Peyer's patch (tissue), 4 donors: Measurements from ENCODE around the gene RFTN2. TPM values are rescaled to one million over a fixed set of nuclear protein-coding genes. Genes with fewer than 3 reads are reported as not detected.

Experiments
- DNase-seq, 3 donors: peaks; one replicate each; pipeline ENCODE4 v3.0.0-alpha.2; 2017 to 2019
- H3K27ac ChIP-seq, 4 donors: fragments of 200-600 bp; sonication (generic); one replicate each; pipeline ENCODE4 v1.5.1; 2016 to 2019
- H3K27me3 ChIP-seq, 2 donors: fragments of 200-600 bp; sonication (generic); one replicate each; pipeline ENCODE4 v1.5.1; 2019
- H3K36me3 ChIP-seq, 3 donors: fragments of 200-600 bp; sonication (generic); one replicate each; pipeline ENCODE4 v1.5.1; 2016 to 2019
- H3K4me1 ChIP-seq, 4 donors: fragments of 200-600 bp; sonication (generic); one replicate each; pipeline ENCODE4 v1.5.1; 2016 to 2019
- H3K4me3 ChIP-seq, 4 donors: fragments of 200-600 bp; sonication (generic); 1 replicate in 3 of 4; 2 replicates in 1 of 4; pipeline ENCODE4 v1.5.1; 2016 to 2019; ENCODE audit warnings: mild to moderate bottlenecking in 1 of 4
- H3K9me3 ChIP-seq, 4 donors: fragments of 200-600 bp; sonication (generic); one replicate each; pipeline ENCODE4 v1.5.1; 2016 to 2019; ENCODE audit warnings: mild to moderate bottlenecking in 1 of 4
- POLR2A ChIP-seq, 2 donors: fragments of 450-650 bp; IDR thresholded peaks; one replicate each; pipeline ENCODE4 v1.5.1; 2017; ENCODE audit warnings: antibody characterized with exemption in 2 of 2, mild to moderate bottlenecking in 2 of 2, moderate library complexity in 2 of 2
- total RNA-seq, 4 donors: library from RNA; depleted of rRNA; stranded (reverse); fragments of >200 nt; gene quantifications; one replicate each; pipeline ENCODE4 v1.1.0, GENCODE V29; 2016
- TF ChIP-seq, protein P1 (sequence below), 6 experiments: fragments of 450-650 bp in 4 of 6; fragments of 200-600 bp in 2 of 6; sonication (generic) in 1 of 6; IDR thresholded peaks; one replicate each; pipeline ENCODE4 v1.5.1; 2017 to 2019; ENCODE audit warnings: antibody characterized with exemption in 6 of 6, mild to moderate bottlenecking in 3 of 6, moderate library complexity in 1 of 6

Gene RFTN2
- total RNA-seq, 4 donors from 2014 or later = 0.47 to 9.9 (median 1.2) TPM

DNA sequence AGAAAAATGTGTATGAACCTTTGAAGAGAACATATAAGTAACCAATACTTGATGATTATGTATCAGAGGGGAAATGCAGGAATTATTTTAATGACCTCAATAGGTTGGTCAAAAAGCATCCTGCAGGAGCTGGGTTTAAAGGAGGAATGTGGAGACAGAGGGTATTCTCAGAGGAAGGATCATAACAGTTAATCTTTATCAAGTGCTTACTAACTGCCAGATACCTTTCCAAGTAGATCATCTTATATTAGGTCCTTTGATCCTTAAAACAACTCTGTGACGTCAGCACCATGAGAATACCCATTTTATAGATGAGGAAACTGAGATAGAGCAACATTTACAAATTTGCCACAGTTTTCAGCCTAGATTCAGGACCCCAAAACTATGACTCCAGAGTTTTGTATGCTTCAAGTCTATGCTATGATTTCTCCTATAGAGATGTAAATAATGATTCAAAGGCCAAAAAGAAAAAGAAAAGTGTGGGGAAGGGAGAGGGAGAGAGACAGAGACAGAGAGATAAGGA, 3.0 kb downstream of the RFTN2 start:
- Histone ChIP-seq H3K27ac (no peak overlapping the region), H3K4me1 (no peaks in the 10 kb centered on the region), H3K27me3 (no peaks in the 10 kb centered on the region), H3K36me3 (no peaks in the 10 kb centered on the region), H3K9me3 (no peaks in the 10 kb centered on the region), H3K4me3 (no peak overlapping the region)
- TF ChIP-seq POLR2A (IDR thresholded peaks at IDR 0.05) = no peak
- TF ChIP-seq, protein P1, sequence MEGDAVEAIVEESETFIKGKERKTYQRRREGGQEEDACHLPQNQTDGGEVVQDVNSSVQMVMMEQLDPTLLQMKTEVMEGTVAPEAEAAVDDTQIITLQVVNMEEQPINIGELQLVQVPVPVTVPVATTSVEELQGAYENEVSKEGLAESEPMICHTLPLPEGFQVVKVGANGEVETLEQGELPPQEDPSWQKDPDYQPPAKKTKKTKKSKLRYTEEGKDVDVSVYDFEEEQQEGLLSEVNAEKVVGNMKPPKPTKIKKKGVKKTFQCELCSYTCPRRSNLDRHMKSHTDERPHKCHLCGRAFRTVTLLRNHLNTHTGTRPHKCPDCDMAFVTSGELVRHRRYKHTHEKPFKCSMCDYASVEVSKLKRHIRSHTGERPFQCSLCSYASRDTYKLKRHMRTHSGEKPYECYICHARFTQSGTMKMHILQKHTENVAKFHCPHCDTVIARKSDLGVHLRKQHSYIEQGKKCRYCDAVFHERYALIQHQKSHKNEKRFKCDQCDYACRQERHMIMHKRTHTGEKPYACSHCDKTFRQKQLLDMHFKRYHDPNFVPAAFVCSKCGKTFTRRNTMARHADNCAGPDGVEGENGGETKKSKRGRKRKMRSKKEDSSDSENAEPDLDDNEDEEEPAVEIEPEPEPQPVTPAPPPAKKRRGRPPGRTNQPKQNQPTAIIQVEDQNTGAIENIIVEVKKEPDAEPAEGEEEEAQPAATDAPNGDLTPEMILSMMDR (IDR thresholded peaks at IDR 0.05) = no peak
- DNase-seq = no peak

DNA sequence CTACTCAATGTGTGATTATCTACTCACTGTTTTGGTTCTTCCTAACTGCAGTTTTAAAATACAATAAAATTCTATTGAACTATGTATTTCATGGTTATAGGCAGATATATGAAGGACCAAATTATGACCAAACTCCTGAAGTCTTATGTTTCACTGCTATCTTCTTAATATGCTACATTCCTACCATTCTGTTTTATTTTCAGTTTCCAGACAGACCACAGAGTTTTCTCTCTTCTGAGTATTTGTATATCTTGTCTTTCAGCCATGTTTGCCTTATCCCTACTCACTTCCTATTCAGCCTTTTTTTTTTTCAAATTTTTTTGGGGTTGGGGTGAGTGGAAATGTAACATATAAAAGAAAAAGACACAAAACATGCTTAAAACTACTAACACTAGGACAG, 6.3 kb downstream of the RFTN2 start:
- no peak for DNase-seq
- Histone ChIP-seq H3K9me3 (peaks cover 0 to 5% (median 0%) of the 10 kb centered on the region in 4 donors), H3K36me3 (no peaks in the 10 kb centered on the region), H3K4me3 (no peak overlapping the region), H3K27ac (no peak overlapping the region), H3K27me3 (no peaks in the 10 kb centered on the region), H3K4me1 (no peaks in the 10 kb centered on the region)
- TF ChIP-seq POLR2A (IDR thresholded peaks at IDR 0.05) = no peak
- TF ChIP-seq, protein P1 (IDR thresholded peaks at IDR 0.05) = no peak

DNA sequence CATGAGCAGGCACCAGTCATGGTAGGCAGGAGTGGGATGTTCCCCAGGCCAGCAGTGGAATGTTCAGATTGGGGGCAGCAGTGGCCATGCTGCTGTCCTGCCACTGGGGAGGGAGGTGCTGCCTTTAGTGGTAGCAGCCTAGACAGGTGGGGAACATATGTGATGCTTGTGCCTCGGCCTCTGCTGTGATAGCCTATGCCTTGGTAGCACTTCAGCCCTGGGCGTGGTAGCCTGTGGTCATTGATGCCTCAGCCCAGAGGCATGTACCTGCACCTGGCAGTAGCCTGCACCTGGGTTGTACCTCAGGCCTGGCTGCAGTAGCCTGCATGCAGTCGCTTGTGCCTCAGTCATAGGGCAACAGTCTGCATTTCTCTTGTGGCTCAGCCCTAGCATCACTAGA, 7.1 kb downstream of the RFTN2 start:
- TF ChIP-seq, protein P1 (IDR thresholded peaks at IDR 0.05) = no peak
- no peak for TF ChIP-seq POLR2A (IDR thresholded peaks at IDR 0.05)
- peaks cover 0 to 5% (median 0%) of the 10 kb centered on the region in 4 donors for H3K9me3 ChIP-seq
- no peak overlapping the region for H3K4me3 ChIP-seq

DNA sequence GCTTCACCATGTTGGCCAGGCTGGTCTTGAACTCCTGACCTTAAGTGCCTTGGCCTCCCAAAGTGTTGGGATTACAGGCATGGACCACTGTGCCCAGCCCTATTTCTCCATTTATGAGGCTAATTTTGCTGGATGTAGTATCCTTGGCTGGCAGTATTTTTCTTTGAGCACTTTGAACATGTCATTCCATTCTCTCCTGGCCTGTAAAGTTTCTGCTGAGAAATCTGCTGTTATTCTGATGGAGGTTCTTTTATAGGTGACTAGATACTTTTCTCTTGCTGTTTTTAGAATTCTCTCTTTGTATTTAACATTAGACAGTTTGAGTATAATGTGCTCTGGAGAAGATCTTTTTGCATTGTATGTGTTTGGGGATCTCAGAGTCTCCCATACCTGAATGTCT, 9.1 kb downstream of the RFTN2 start:
- Histone ChIP-seq H3K4me3 (no peak overlapping the region), H3K4me1 (no peaks in the 10 kb centered on the region), H3K9me3 (peaks cover 0 to 5% (median 0%) of the 10 kb centered on the region in 4 donors), H3K27me3 (no peaks in the 10 kb centered on the region), H3K27ac (no peak overlapping the region), H3K36me3 (no peaks in the 10 kb centered on the region)
- no peak for TF ChIP-seq POLR2A (IDR thresholded peaks at IDR 0.05)
- TF ChIP-seq, protein P1 (IDR thresholded peaks at IDR 0.05) = no peak
- no peak for DNase-seq

More for the DNA sequence above, 7.1 kb downstream of the RFTN2 start:
- Histone ChIP-seq H3K36me3 (no peaks in the 10 kb centered on the region), H3K27ac (no peak overlapping the region), H3K27me3 (no peaks in the 10 kb centered on the region), H3K4me1 (no peaks in the 10 kb centered on the region)
- no peak for DNase-seq

DNA sequence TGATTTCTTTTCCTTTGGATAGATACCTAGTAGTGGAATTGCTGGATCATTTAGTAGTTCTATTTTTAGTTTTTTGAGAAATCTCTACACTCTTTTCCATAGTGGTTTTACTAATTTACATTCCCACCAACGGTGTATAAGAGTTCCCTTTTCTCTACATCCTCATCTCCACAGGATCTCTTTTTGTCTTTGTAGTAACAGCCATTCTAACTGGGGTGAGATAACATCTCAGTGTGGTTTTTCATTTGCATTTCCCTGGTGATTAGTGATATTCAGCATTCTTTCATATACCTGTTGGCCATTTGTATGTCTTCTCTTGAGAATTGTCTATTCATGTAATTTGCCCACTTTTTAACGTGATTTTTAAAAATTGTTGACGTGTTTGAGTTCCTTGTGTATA, 13.8 kb downstream of the RFTN2 start:
- no peak for DNase-seq
- no peaks in the 10 kb centered on the region for H3K27me3 ChIP-seq
- H3K27ac ChIP-seq = no peak overlapping the region
- H3K9me3 ChIP-seq = peaks cover 0 to 5% (median 0%) of the 10 kb centered on the region in 4 donors
- no peaks in the 10 kb centered on the region for H3K4me1 ChIP-seq
- no peaks in the 10 kb centered on the region for H3K36me3 ChIP-seq
- no peak overlapping the region for H3K4me3 ChIP-seq
- TF ChIP-seq POLR2A (IDR thresholded peaks at IDR 0.05) = no peak
- TF ChIP-seq, protein P1 (IDR thresholded peaks at IDR 0.05) = no peak

DNA sequence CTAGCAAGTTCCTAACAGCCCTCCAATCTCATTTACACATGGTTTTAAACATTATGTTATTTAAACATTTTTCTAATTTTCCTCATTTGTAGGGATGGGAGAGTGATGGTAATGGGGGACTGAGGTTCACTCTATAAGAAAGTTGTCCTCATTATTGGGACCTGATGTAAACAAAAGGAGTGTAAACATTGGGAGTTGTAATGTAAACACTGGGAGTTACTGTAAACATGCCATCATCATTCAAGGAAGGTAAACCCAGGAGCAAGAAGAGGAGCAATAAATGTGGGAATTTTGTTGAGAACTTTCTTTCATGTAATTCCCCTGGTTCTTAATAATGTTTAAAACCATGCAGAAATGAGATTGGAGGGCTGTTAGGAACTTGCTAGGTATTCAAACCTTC, 17.8 kb downstream of the RFTN2 start:
- Histone ChIP-seq H3K36me3 (no peaks in the 10 kb centered on the region), H3K4me3 (no peak overlapping the region), H3K9me3 (no peaks in the 10 kb centered on the region), H3K4me1 (no peaks in the 10 kb centered on the region), H3K27me3 (no peaks in the 10 kb centered on the region), H3K27ac (no peak overlapping the region)
- TF ChIP-seq, protein P1 (IDR thresholded peaks at IDR 0.05) = no peak
- no peak for TF ChIP-seq POLR2A (IDR thresholded peaks at IDR 0.05)
- no peak for DNase-seq
